ENCODE results near the gene HEBP1.

Gene HEBP1

DNA sequence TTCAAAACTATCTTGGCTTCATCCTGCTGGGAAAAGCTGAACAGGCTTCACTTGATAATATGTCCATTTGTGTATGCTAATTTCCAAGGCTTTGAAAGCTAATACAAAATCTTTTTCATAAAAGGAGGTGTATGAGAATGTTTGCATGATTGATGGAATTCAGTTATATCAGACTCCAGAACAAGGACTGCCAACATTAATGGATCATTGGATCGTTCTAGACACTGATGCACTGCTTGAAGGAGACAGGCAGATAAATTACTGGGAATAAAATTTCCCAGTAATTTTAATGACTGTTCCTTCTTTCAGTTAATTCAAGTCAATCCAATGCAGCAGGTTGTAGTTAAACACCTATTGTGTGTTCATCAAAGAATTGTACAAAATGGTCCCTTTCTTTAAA, 48.6 kb downstream of the HEBP1 start:
- no peak for DNase-seq (ENCODE audit: low read depth in 3 of 3)

DNA sequence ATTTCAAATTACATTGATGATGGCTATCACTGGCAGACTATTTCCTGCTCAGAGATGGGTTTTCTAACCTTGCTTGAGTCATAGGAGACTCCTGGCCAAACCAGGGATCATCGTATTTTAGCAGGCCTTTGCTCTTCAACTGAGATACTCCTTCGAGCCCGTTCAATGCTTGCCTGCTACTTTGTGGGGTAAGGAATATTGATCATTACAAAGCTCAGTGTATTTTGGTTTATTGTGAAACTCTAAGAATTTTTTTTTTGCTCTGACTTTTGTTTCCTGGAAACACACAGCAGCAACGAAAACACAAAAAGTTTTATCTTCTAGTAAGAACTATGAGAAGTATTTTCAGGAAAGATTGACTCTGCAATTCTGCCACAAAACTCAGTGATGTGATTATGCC, 52.2 kb downstream of the HEBP1 start:
- no peak for DNase-seq (ENCODE audit: low read depth in 3 of 3)

GRCh38 chr12:12946686-12947355, 53.2 kb downstream of the HEBP1 start:
- no peak for DNase-seq (ENCODE audit: low read depth in 3 of 3)

DNA sequence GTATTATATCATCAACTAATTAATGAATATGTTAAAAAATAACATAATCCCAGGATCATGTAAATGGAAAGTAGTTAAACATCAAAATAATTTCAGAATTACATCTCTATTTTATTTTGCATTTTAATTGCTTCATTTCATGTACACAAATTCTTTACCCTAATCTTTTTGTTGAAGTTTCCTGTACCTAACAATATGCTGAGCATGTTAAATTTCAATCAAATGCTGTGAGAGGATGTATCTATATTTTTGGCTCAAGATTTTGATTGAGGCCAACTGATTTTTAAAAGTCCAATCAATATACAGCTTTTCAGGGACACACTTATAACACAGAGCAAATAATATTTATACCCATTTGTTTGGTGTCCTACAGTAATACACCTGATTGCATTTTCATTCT, 54.5 kb downstream of the HEBP1 start:
- no peak for DNase-seq (ENCODE audit: low read depth in 3 of 3)

DNA sequence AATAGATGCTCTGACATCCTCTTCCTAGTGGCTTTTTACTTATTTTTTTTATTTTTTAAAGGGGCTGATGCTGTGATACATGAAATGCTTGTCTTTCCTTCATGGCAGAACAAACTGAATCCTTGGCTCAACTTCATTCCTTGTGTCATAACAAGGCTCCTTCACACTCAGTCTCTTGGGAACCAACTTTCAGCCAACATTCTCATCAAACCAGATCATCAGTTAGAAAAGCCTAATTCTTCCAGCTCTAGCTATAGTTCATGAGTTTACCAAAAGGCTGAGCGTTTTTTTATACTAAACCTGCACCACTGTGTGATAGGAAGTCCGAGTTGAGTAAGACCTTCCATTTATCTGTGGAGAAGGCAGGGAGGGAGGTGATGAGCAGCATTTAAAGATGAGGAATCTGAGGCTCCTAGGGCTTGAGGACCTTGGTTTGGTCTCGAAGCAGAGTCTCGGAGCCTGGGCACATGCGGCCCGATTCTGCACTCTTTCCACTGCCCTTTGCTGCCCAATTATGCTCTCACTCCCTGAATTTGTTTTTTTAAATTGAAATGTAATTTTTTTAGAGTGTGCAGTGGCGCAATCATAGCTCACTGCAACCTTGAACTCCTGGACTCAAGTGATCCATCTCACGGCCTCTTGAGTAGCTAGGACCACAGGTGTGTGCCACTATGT, 56.3 kb downstream of the HEBP1 start:
- DNase-seq (ENCODE audit: low read depth in 3 of 3) = no peak

GRCh38 chr12:12941450-12942350, 58.4 kb downstream of the HEBP1 start:
- DNase-seq (ENCODE audit: low read depth in 3 of 3) = no peak

GRCh38 chr12:12939888-12940287, 60.2 kb downstream of the HEBP1 start:
- DNase-seq (ENCODE audit: low read depth in 3 of 3) = no peak

DNA sequence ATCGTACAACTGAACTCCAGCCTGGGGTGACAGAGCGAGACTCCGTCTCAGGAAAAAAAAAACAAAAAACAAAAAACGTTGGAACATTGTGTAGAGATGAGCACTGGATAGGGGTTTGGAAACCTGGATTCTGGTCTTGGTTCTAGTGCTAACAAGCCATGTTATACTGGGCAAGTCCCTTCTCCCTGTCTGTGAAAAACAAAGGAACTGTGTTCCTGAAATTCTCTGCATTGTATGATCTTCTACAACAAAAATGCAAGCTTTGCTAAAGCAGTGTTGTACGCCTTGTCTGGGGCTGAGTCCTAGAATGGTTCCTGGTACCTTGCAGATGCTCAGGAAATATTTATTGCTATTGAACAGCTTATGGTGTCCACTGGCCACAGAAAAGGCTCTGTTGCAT, 61.5 kb downstream of the HEBP1 start:
- DNase-seq (ENCODE audit: low read depth in 3 of 3) = no peak

DNA sequence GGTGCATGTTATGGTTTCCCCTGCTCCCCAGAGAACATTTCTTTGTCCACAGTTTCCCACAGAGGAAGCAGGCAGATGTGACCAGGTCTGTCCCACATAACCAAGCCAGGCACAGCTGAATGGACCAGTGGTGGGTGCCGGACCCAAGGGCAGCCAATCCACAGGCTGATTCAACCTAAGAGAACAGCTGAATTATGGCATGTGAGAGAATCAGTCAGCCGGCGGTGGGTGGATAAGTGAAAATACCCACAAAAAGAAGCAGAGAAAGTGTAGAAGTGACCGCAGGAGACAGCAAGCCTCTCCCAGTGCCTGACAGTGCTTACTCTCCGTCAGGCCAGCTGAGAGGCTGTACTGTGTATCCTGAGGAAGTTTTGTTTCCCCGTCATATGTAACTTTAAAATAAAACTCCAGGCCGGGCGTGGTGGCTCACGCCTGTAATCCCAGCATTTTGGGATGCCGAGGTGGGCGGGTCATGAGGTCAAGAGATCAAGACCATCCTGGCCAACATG, 63.0 kb downstream of the HEBP1 start:
- no peak for DNase-seq (ENCODE audit: low read depth in 3 of 3)

DNA sequence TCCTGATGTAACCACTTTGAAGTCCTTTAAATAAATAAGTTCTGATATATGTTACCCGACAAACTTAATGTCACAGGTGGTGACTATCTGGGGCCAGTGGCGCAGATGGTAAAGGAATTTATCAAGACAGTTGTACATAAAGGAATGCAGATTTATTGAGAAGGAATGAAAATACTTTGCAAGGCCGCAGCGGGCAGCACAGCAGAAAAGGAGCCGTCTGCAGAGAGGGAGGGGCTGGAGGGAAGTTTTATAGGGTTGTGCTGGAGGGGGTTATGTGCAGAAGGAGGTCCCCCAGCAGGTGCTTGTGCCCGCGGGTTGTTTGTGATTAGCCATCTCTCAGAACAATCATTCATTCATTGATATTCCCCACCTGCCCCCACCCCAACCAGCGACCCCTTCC, 65.5 kb downstream of the HEBP1 start:
- DNase-seq (ENCODE audit: low read depth in 3 of 3) = no peak

DNA sequence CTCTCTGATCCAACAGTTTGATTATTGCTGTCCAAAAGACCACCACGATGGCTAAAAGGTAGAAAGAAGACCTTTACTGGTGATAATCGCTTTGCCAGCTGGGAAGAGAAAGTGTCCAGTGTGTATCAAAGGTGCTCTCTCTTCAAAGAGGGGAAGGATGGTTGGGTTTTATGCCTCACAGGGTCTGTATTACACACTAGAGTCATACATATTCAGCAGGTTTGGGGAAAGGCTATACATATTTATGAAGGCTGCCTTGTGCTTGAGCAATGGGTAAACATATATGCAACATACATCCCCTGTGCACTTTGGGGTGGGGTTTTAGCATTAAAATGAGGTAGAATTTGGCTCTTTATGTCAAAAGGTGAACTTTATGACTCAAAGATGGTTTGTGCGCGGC, 66.3 kb downstream of the HEBP1 start:
- no peak for DNase-seq (ENCODE audit: low read depth in 3 of 3)

- no peak for DNase-seq (ENCODE audit: low read depth in 3 of 3)
Observed at GRCh38 chr12:12930633-12931219, 69.3 kb downstream of the HEBP1 start.

- no peak for DNase-seq (ENCODE audit: low read depth in 3 of 3)
Observed at GRCh38 chr12:12929696-12930095, 70.4 kb downstream of the HEBP1 start.

GRCh38 chr12:12927211-12928079, 72.6 kb downstream of the HEBP1 start:
- peak in 2 of 3 experiments; percentile 4 to 22 for DNase-seq (ENCODE audit: low read depth in 3 of 3)

GRCh38 chr12:12926571-12927071, 73.4 kb downstream of the HEBP1 start:
- no peak for DNase-seq (ENCODE audit: low read depth in 3 of 3)

DNA sequence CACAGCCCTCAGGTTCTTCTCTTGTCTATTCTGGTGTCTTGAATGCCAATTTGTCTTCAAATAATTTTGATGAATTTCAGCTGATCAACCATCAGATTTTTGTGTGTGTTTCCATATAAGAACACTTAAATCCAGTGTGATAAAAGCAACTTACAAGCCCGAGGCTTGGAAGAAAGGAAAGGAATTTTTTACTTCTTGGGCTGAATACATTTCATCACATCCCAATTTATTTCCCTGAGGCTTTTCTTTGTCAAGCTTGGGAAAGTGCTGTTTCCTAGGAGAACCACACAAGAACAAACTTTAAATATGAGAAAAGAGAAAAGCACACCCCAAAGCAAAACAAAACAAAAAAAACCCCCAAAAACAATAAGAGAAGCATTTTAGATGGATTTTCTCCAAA, 74.7 kb downstream of the HEBP1 start:
- DNase-seq (ENCODE audit: low read depth in 3 of 3) = no peak
